H1 (cell line): ENCODE results near the gene SCNN1G.

Experiments used
- CEBPB ChIP-seq: IDR thresholded peaks from 2 replicates; pipeline ENCODE4 v1.6.1; 2012; ENCODE audit warnings: low read depth, low read length
- CHD2 ChIP-seq: IDR thresholded peaks from 2 replicates; pipeline ENCODE4 v1.6.1; 2012; ENCODE audit warnings: low read length, improper control_type of control experiment
- CTCF ChIP-seq, 3 experiments: IDR thresholded peaks; 1 replicate in 2 of 3; 2 replicates in 1 of 3; pipeline versions ENCODE4 v1.5.1 to v1.6.1; 2011; ENCODE audit warnings: low read length in 3 of 3, mild to moderate bottlenecking in 3 of 3, inconsistent platforms in 2 of 3, low read depth in 1 of 3, moderate library complexity in 1 of 3; ENCODE audit not compliant: insufficient read depth in 1 of 3; ENCODE audit errors: control extremely low read depth in 1 of 3
- EGR1 ChIP-seq: IDR thresholded peaks from 2 replicates; pipeline ENCODE4 v1.6.1; 2011; ENCODE audit warnings: low read depth, low read length, borderline replicate concordance
- EZH2 ChIP-seq: fragments of 200-600 bp; sonication (generic); IDR thresholded peaks from 2 replicates; pipeline ENCODE4 v1.7.1; 2012; ENCODE audit warnings: low read depth, mild to moderate bottlenecking, moderate library complexity, low read length, inconsistent platforms; ENCODE audit not compliant: severe bottlenecking
- JUN ChIP-seq: IDR thresholded peaks from 2 replicates; pipeline ENCODE4 v1.6.1; 2011; ENCODE audit warnings: low read depth, mild to moderate bottlenecking, improper control_type of control experiment, low read length
- PHF8 ChIP-seq: fragments of 200-600 bp; sonication (generic); conservative IDR thresholded peaks from 2 replicates; pipeline ENCODE4 v1.7.1; 2012; ENCODE audit warnings: low read depth, mild to moderate bottlenecking, inconsistent platforms, low read length, moderate library complexity
- POLR2A ChIP-seq, 2 experiments: IDR thresholded peaks; 1 replicate in 1 of 2; 2 replicates in 1 of 2; pipeline ENCODE4 v1.6.1; 2011; ENCODE audit warnings: low read depth in 2 of 2, low read length in 2 of 2, mild to moderate bottlenecking in 2 of 2; ENCODE audit errors: control extremely low read depth in 1 of 2
- RBBP5 ChIP-seq: IDR thresholded peaks from 2 replicates; pipeline ENCODE4 v1.7.1; 2012; ENCODE audit warnings: low read depth, mild to moderate bottlenecking, inconsistent platforms, low read length, moderate library complexity, borderline replicate concordance
- RNF2 ChIP-seq: fragments of 200-900, 300-1000 bp; sonication (generic); IDR thresholded peaks from 2 replicates; pipeline ENCODE4 v1.7.1; 2016; ENCODE audit warnings: borderline replicate concordance, low read depth, mild to moderate bottlenecking, antibody characterized with exemption, low read length; ENCODE audit not compliant: poor library complexity, severe bottlenecking; ENCODE audit errors: missing control alignments
- SAP30 ChIP-seq: fragments of 300-600 bp; sonication (generic); IDR thresholded peaks from 2 replicates; pipeline ENCODE4 v1.7.1; 2012; ENCODE audit warnings: low read length, moderate library complexity, mild to moderate bottlenecking, inconsistent platforms; ENCODE audit not compliant: insufficient read depth, insufficient replicate concordance
- SUZ12 ChIP-seq: fragments of 200-600 bp; sonication (generic); IDR thresholded peaks from 2 replicates; pipeline ENCODE4 v1.6.1; 2012; ENCODE audit warnings: mild to moderate bottlenecking, inconsistent platforms, low read length, moderate library complexity, mixed read lengths
- TF ChIP-seq, protein P1 (sequence below): IDR thresholded peaks from 2 replicates; pipeline ENCODE4 v1.6.1; 2012; ENCODE audit warnings: inconsistent platforms
- TF ChIP-seq, protein P2 (sequence below): IDR thresholded peaks from 2 replicates; pipeline ENCODE4 v1.6.1; 2012; ENCODE audit warnings: low read length, inconsistent platforms

DNA sequence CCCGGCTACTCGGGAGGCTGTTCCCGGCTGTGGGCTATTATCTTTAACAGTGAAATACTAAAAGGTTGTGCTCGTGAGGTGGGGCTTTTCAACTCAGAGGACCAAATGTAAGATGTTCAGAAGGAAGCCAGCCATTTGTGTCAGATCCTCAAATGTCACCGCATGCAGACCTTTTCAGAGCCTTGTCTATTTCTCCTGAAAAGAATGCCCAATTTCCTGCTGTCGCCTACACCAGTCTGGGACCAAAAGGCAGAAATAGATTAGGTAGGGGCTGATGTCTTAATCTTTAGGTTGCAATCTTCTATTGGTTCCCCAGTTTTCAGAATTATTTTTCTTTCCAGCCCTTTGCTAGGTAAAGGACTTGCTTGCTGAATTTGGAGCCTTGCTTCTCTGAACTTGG lies 24.4 kb upstream of the SCNN1G start:
- TF ChIP-seq EZH2 (no peak), SUZ12 (no peak), CHD2 (no peak), RBBP5 (no peak), RNF2 (no peak), CTCF (IDR thresholded peaks at IDR 0.05; ENCODE audit: control extremely low read depth in 1 of 3, insufficient read depth in 1 of 3, low read depth in 1 of 3, low read length in 3 of 3) (no peak), SAP30 (no peak), POLR2A (IDR thresholded peaks at IDR 0.05; ENCODE audit: control extremely low read depth in 1 of 2, low read depth in 2 of 2, low read length in 2 of 2) (no peak), PHF8 (no peak), JUN (no peak), EGR1 (no peak), CEBPB (no peak)
- TF ChIP-seq, protein P1, sequence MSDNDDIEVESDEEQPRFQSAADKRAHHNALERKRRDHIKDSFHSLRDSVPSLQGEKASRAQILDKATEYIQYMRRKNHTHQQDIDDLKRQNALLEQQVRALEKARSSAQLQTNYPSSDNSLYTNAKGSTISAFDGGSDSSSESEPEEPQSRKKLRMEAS: no peak
- TF ChIP-seq, protein P2, sequence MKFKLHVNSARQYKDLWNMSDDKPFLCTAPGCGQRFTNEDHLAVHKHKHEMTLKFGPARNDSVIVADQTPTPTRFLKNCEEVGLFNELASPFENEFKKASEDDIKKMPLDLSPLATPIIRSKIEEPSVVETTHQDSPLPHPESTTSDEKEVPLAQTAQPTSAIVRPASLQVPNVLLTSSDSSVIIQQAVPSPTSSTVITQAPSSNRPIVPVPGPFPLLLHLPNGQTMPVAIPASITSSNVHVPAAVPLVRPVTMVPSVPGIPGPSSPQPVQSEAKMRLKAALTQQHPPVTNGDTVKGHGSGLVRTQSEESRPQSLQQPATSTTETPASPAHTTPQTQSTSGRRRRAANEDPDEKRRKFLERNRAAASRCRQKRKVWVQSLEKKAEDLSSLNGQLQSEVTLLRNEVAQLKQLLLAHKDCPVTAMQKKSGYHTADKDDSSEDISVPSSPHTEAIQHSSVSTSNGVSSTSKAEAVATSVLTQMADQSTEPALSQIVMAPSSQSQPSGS: no peak
